Upper lobe of right lung (tissue), 1 donor: ENCODE data around the gene IFIT3. TPM values are rescaled to one million over a fixed set of nuclear protein-coding genes. Genes with fewer than 3 reads are reported as not detected.

Experiments used
- ATAC-seq: fragments of 200-7000 bp; cut with Tn5 transposase; one replicate; pipeline ENCODE4 v1.9.1; 2020; ENCODE audit warnings: mild to moderate bottlenecking, moderate library complexity
- DNase-seq: peaks from one replicate; pipeline ENCODE4 v3.0.0-alpha.2; 2020
- H3K27ac ChIP-seq: fragments of 200-600 bp; one replicate; pipeline ENCODE4 v1.8.0; 2022
- H3K27me3 ChIP-seq: fragments of 200-600 bp; one replicate; pipeline ENCODE4 v1.8.0; 2022; ENCODE audit warnings: mild to moderate bottlenecking
- H3K36me3 ChIP-seq: fragments of 200-600 bp; one replicate; pipeline ENCODE4 v1.8.0; 2022
- H3K4me1 ChIP-seq: fragments of 200-600 bp; one replicate; pipeline ENCODE4 v1.8.0; 2022
- H3K4me3 ChIP-seq: fragments of 200-600 bp; one replicate; pipeline ENCODE4 v1.8.0; 2022; ENCODE audit warnings: mild to moderate bottlenecking
- H3K9me3 ChIP-seq: fragments of 200-600 bp; one replicate; pipeline ENCODE4 v1.8.0; 2022
- CTCF ChIP-seq: fragments of 200-600 bp; IDR thresholded peaks from one replicate; pipeline ENCODE4 v1.8.0; 2022; ENCODE audit warnings: antibody characterized with exemption
- intact Hi-C: fragments of 100-400 bp; cut with DNase I; formaldehyde crosslinking; loops from one replicate; pipeline ENCODE4 v1.11.0; 2022
- total RNA-seq: library from RNA; stranded (reverse); fragmentation: NEBNext Ultra II Directional; extraction: Animal tissue kit (Norgen Biotek cat#: 25700); gene quantifications from one replicate; pipeline ENCODE4 v1.2.1, GENCODE V29; 2021
- donor health status: DM: no; HTN: yes; CAD: no; lungs with severe emphysema.

The IFIT3 gene
- total RNA-seq, 1 donor from 2014 or later, result 78.0 TPM

- Histone ChIP-seq H3K36me3 (peaks cover 37% of the 10 kb centered on the region), H3K27me3 (no peaks in the 10 kb centered on the region), H3K9me3 (no peaks in the 10 kb centered on the region), H3K4me1 (peaks cover 35% of the 10 kb centered on the region), H3K4me3 (no peak overlapping the region), H3K27ac (no peak overlapping the region)
- no peak for DNase-seq
- no peak for ATAC-seq
- intact Hi-C loops, result no loop called here
- TF ChIP-seq CTCF, result no peak
These were observed 8.4 kb downstream of the IFIT3 start for GRCh38 chr10:89336241-89336640.

GRCh38 chr10:89337484-89337883 lies 9.7 kb downstream of the IFIT3 start:
- ATAC-seq (no peak), DNase-seq (no peak)
- no peaks in the 10 kb centered on the region for H3K9me3 ChIP-seq
- intact Hi-C loops, result no loop called here
- no peak overlapping the region for H3K4me3 ChIP-seq
- peaks cover 32% of the 10 kb centered on the region for H3K4me1 ChIP-seq
- no peak overlapping the region for H3K27ac ChIP-seq
- H3K36me3 ChIP-seq, result peaks cover 37% of the 10 kb centered on the region
- H3K27me3 ChIP-seq, result no peaks in the 10 kb centered on the region
- no peak for TF ChIP-seq CTCF

GRCh38 chr10:89338713-89339112 lies 10.9 kb downstream of the IFIT3 start:
- ATAC-seq (no peak), DNase-seq (no peak)
- Histone ChIP-seq H3K9me3 (no peaks in the 10 kb centered on the region), H3K27me3 (no peaks in the 10 kb centered on the region), H3K27ac (no peak overlapping the region), H3K4me1 (peaks cover 20% of the 10 kb centered on the region), H3K36me3 (peaks cover 37% of the 10 kb centered on the region), H3K4me3 (no peak overlapping the region)
- TF ChIP-seq CTCF, result no peak
- intact Hi-C loops, result no loop called here

GRCh38 chr10:89339875-89340274 lies 12.1 kb downstream of the IFIT3 start:
- Histone ChIP-seq H3K4me3 (no peak overlapping the region), H3K27me3 (no peaks in the 10 kb centered on the region), H3K27ac (no peak overlapping the region), H3K36me3 (peaks cover 37% of the 10 kb centered on the region), H3K9me3 (no peaks in the 10 kb centered on the region), H3K4me1 (peaks cover 10% of the 10 kb centered on the region)
- TF ChIP-seq CTCF, result no peak
- no peak for DNase-seq
- intact Hi-C loops, result no loop called here
- ATAC-seq, result no peak

GRCh38 chr10:89341649-89342048 lies 13.9 kb downstream of the IFIT3 start:
- H3K27me3 ChIP-seq, result no peaks in the 10 kb centered on the region
- TF ChIP-seq CTCF, result no peak
- H3K27ac ChIP-seq, result no peak overlapping the region
- H3K36me3 ChIP-seq, result peaks cover 37% of the 10 kb centered on the region
- intact Hi-C loops, result no loop called here
- no peak for ATAC-seq
- DNase-seq, result no peak
- H3K4me3 ChIP-seq, result no peak overlapping the region
- no peaks in the 10 kb centered on the region for H3K9me3 ChIP-seq
- peaks cover 9% of the 10 kb centered on the region for H3K4me1 ChIP-seq

GRCh38 chr10:89342206-89342958 lies 14.6 kb downstream of the IFIT3 start:
- Histone ChIP-seq H3K36me3 (peaks cover 37% of the 10 kb centered on the region), H3K27ac (no peak overlapping the region), H3K4me1 (peaks cover 16% of the 10 kb centered on the region), H3K27me3 (no peaks in the 10 kb centered on the region), H3K9me3 (no peaks in the 10 kb centered on the region), H3K4me3 (no peak overlapping the region)
- peak; percentile 67 for ATAC-seq
- no peak for DNase-seq
- intact Hi-C loops, result no loop called here
- no peak for TF ChIP-seq CTCF
